Measurements from ENCODE around the gene OR7D2.

OR7D2 gene

DNA sequence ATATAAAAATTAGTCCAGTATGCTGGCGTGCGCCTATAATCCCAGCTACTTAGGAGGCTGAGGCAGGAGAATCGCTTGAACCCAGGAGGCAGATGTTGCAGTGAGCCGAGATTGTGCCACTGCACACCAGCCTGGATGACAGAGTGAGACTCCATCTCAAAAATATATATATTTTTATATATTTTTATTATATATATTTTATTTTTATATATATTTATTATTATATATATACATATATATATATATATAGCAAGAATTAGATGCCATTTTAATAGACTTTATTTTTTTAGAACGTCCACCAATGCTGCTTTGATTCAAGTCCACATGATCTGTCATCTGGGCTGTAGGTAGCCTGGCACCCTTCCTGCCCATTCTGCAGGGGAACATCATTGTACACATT is 3.5 kb upstream of the OR7D2 start:
- Histone ChIP-seq H4K20me1 (ENCODE audit: control insufficient read depth, insufficient read depth, low read depth, low read length) (no peaks in the 10 kb centered on the region), H3K36me3 (ENCODE audit: control insufficient read depth, low read length) (no peaks in the 10 kb centered on the region)

DNA sequence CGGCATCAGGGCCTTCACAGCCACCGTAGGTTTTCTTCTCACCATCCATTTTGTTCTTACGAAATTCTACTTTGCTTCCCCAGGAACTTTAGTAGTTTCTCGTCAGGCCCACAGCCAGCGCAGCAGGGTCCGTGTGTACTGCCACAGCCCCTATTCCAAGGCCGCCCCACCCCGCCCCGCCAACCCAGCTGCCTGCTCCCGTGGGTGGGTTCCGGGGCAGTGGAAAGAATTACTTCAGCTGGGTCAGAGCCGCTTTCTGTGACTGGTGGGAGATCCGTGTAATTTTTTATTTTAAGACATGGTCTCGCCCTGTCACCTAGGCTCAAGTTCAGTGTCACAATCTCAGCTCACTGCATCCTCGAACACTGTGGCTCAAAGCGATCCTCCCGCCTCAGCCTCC is 4.2 kb downstream of the OR7D2 start:
- Histone ChIP-seq H3K79me2 (ENCODE audit: control insufficient read depth, low read length) (no peaks in the 10 kb centered on the region), H3K27me3 (ENCODE audit: control insufficient read depth, low read length) (no peaks in the 10 kb centered on the region), H3K4me3 (ENCODE audit: low read length) (no peak overlapping the region), H4K20me1 (ENCODE audit: control insufficient read depth, insufficient read depth, low read depth, low read length) (no peaks in the 10 kb centered on the region), H3K4me2 (ENCODE audit: low read length) (no peak overlapping the region), H3F3A (ENCODE audit: control insufficient read depth, insufficient read depth) (no peaks in the 10 kb centered on the region), H3K9me2 (replicated peaks; ENCODE audit: control insufficient read depth, low read length) (no peaks in the 10 kb centered on the region), H3K27ac (ENCODE audit: low read depth, low read length) (no peak overlapping the region), H3K4me1 (ENCODE audit: control insufficient read depth, low read length) (no peaks in the 10 kb centered on the region), H3K9me3 (ENCODE audit: control insufficient read depth, insufficient read depth, low read length) (no peaks in the 10 kb centered on the region), H3K36me3 (ENCODE audit: control insufficient read depth, low read length) (no peaks in the 10 kb centered on the region)
- TF ChIP-seq, protein P1, sequence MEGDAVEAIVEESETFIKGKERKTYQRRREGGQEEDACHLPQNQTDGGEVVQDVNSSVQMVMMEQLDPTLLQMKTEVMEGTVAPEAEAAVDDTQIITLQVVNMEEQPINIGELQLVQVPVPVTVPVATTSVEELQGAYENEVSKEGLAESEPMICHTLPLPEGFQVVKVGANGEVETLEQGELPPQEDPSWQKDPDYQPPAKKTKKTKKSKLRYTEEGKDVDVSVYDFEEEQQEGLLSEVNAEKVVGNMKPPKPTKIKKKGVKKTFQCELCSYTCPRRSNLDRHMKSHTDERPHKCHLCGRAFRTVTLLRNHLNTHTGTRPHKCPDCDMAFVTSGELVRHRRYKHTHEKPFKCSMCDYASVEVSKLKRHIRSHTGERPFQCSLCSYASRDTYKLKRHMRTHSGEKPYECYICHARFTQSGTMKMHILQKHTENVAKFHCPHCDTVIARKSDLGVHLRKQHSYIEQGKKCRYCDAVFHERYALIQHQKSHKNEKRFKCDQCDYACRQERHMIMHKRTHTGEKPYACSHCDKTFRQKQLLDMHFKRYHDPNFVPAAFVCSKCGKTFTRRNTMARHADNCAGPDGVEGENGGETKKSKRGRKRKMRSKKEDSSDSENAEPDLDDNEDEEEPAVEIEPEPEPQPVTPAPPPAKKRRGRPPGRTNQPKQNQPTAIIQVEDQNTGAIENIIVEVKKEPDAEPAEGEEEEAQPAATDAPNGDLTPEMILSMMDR (IDR thresholded peaks at IDR 0.05; ENCODE audit: low read depth, low read length, poor library complexity, severe bottlenecking): no peak
- TF ChIP-seq EZH2phosphoT487 (IDR thresholded peaks at IDR 0.05; ENCODE audit: borderline replicate concordance, low read length): no peak

More for the DNA sequence above, 3.5 kb upstream of the OR7D2 start:
- H3K79me2 ChIP-seq (ENCODE audit: control insufficient read depth, low read length): no peaks in the 10 kb centered on the region
- H3K27ac ChIP-seq (ENCODE audit: low read depth, low read length): no peak overlapping the region
- H3K4me1 ChIP-seq (ENCODE audit: control insufficient read depth, low read length): no peaks in the 10 kb centered on the region
- H3K9me2 ChIP-seq (replicated peaks; ENCODE audit: control insufficient read depth, low read length): no peaks in the 10 kb centered on the region
- H3K4me3 ChIP-seq (ENCODE audit: low read length): no peak overlapping the region
- no peaks in the 10 kb centered on the region for H3K27me3 ChIP-seq (ENCODE audit: control insufficient read depth, low read length)
- no peak for TF ChIP-seq EZH2phosphoT487 (IDR thresholded peaks at IDR 0.05; ENCODE audit: borderline replicate concordance, low read length)
- TF ChIP-seq, protein P1 (IDR thresholded peaks at IDR 0.05; ENCODE audit: low read depth, low read length, poor library complexity, severe bottlenecking): no peak
- no peaks in the 10 kb centered on the region for H3F3A ChIP-seq (ENCODE audit: control insufficient read depth, insufficient read depth)
- H3K9me3 ChIP-seq (ENCODE audit: control insufficient read depth, insufficient read depth, low read length): no peaks in the 10 kb centered on the region
- H3K4me2 ChIP-seq (ENCODE audit: low read length): no peak overlapping the region

GRCh38 chr19:9187191-9187590 is 8.4 kb downstream of the OR7D2 start:
- H3K4me3 ChIP-seq (ENCODE audit: low read length): no peak overlapping the region
- TF ChIP-seq, protein P1 (IDR thresholded peaks at IDR 0.05; ENCODE audit: low read depth, low read length, poor library complexity, severe bottlenecking): no peak
- no peak for TF ChIP-seq EZH2phosphoT487 (IDR thresholded peaks at IDR 0.05; ENCODE audit: borderline replicate concordance, low read length)

More at GRCh38 chr19:9187191-9187590, 8.4 kb downstream of the OR7D2 start:
- no peaks in the 10 kb centered on the region for H3K4me1 ChIP-seq (ENCODE audit: control insufficient read depth, low read length)
- no peaks in the 10 kb centered on the region for H4K20me1 ChIP-seq (ENCODE audit: control insufficient read depth, insufficient read depth, low read depth, low read length)
- no peaks in the 10 kb centered on the region for H3K36me3 ChIP-seq (ENCODE audit: control insufficient read depth, low read length)
- H3K27ac ChIP-seq (ENCODE audit: low read depth, low read length): no peak overlapping the region
- H3K9me2 ChIP-seq (replicated peaks; ENCODE audit: control insufficient read depth, low read length): no peaks in the 10 kb centered on the region
- no peaks in the 10 kb centered on the region for H3K79me2 ChIP-seq (ENCODE audit: control insufficient read depth, low read length)
- no peak overlapping the region for H3K4me2 ChIP-seq (ENCODE audit: low read length)
- H3F3A ChIP-seq (ENCODE audit: control insufficient read depth, insufficient read depth): no peaks in the 10 kb centered on the region
- peaks cover 11% of the 10 kb centered on the region; the same call in 1 of the 2 replicates for H3K9me3 ChIP-seq (ENCODE audit: control insufficient read depth, insufficient read depth, low read length)
- no peaks in the 10 kb centered on the region for H3K27me3 ChIP-seq (ENCODE audit: control insufficient read depth, low read length)
